ENCODE results near the gene ARL14EP. TPM values are rescaled to one million over a fixed set of nuclear protein-coding genes. Genes with fewer than 3 reads are reported as not detected.
A peak's percentile ranks its signal among the peaks of the same experiment; 100 is the strongest.

Gene ARL14EP
- 36.5 TPM for total RNA-seq
- long read RNA-seq, transcript ARL14EP-201 (4 exons, 2,430 nt): major isoform, 88 of 99 reads
- long read RNA-seq, partial matches to known transcripts: 1 of 99 reads
- long read RNA-seq, other reads (novel, unspliced or antisense): 10 of 99 reads

DNA sequence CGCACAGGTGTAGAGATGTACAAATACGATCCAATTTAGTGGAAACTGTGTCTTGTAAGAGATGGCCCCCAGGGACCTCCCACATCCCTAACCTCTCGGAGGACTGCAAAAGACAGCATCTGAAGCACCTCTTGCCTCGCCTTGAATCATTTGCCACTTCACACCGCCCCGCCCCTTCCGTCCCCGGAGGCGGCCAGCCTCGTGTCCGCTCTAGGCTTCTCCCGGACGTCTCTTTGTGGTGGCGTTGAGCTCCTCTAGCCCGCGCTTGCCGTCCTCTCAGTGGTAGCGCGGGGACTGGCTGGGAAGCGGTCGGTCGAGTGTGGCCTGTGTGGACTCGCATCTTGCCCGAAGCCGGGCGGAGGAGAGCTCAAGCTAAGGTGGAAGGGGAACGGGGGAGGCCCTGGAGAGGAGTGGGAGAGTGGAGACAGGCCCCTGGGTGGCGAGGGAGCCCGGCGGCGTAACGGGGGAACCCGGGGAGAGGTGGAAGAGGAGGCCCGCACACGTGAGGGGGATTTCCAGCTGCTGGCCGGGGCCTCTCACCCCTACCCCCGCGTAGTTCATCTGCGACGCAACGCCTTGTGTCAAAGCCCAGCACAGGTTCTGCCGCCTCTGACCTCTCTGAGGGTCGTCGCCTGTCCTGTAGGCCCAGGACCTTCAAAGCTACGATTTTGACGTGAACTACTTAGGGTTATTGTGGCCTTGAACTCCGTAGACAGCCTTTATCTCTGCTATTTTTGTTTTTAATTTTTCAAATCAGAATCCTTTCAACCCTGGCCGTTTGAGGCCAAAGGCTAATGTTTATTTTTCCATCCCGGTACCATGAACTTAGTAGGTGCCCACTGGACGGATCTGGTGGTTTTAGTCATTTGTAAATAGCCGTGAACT is at the start of gene ARL14EP:
Gene ARL14EP, plus strand, starts transcription at position 279 of the 885 bp plus-strand sequence. CDS start 7,845 bp downstream, outside the sequence.
- Histone ChIP-seq H3K36me3 (no peaks in the 10 kb centered on the region), H3K27ac (replicated peaks) (peak within 1 kb of the TSS; percentile 90), H3K9me3 (replicated peaks) (no peaks in the 10 kb centered on the region), H3K4me3 (peak within 1 kb of the TSS; percentile 86), H3K4me1 (peaks cover 51% of the 10 kb centered on the region), H3K27me3 (ENCODE audit: low read depth) (no peaks in the 10 kb centered on the region)
- DNase-seq: peak; percentile 94
- intact Hi-C loops (cut with micrococcal nuclease): no loop called here
- TF ChIP-seq, protein P1, sequence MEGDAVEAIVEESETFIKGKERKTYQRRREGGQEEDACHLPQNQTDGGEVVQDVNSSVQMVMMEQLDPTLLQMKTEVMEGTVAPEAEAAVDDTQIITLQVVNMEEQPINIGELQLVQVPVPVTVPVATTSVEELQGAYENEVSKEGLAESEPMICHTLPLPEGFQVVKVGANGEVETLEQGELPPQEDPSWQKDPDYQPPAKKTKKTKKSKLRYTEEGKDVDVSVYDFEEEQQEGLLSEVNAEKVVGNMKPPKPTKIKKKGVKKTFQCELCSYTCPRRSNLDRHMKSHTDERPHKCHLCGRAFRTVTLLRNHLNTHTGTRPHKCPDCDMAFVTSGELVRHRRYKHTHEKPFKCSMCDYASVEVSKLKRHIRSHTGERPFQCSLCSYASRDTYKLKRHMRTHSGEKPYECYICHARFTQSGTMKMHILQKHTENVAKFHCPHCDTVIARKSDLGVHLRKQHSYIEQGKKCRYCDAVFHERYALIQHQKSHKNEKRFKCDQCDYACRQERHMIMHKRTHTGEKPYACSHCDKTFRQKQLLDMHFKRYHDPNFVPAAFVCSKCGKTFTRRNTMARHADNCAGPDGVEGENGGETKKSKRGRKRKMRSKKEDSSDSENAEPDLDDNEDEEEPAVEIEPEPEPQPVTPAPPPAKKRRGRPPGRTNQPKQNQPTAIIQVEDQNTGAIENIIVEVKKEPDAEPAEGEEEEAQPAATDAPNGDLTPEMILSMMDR (IDR thresholded peaks at IDR 0.05; ENCODE audit: borderline replicate concordance): no peak

DNA sequence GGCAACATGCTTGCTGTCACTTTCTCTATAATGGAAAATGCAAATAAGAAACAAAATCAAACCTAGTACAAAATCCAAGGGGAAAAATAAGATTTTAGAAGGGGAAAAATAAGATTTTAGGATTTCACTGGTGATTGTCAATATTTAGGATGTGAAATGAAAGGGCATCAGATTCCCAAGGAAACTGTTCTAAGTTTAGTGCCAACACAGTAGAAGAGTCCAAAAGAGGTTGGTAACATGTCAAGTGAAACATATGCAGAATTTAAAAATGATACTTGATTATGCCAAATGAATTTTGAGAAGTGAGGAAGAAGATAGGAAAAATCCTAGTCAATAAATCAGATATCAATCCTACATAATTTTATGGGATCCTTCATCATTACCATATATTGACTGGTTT is 45.7 kb upstream of the ARL14EP start:
- Histone ChIP-seq H3K4me1 (no peaks in the 10 kb centered on the region), H3K4me3 (no peak overlapping the region), H3K9me3 (replicated peaks) (no peaks in the 10 kb centered on the region), H3K36me3 (no peaks in the 10 kb centered on the region), H3K27me3 (ENCODE audit: low read depth) (peaks cover 5% of the 10 kb centered on the region), H3K27ac (replicated peaks) (no peak overlapping the region)
- TF ChIP-seq, protein P1 (IDR thresholded peaks at IDR 0.05; ENCODE audit: borderline replicate concordance): no peak
- no peak for DNase-seq
- intact Hi-C loops (cut with micrococcal nuclease): no loop called here

DNA sequence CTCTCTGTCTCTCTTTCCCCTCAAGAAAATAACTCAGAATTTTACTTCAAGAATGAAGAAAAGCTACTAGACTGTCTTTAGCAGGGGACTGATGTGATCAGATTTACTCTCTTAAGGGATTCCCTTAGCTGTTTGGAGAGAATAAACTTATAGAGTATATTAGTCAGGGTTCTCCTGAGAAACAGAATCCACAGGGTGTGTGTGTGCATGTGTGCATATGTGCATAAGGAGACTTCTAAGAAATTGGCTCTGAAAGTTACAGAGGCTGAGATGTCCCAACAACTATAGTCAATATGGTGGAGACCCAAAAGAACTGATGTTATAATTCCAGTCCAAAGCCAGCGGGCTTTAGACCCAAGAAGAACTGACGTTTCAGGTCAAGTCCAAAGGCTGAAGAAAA is 43.1 kb upstream of the ARL14EP start:
- Histone ChIP-seq H3K9me3 (replicated peaks) (no peaks in the 10 kb centered on the region), H3K4me3 (no peak overlapping the region), H3K4me1 (no peaks in the 10 kb centered on the region), H3K27ac (replicated peaks) (no peak overlapping the region), H3K36me3 (no peaks in the 10 kb centered on the region), H3K27me3 (ENCODE audit: low read depth) (peaks cover 5% of the 10 kb centered on the region)
- no peak for DNase-seq
- TF ChIP-seq, protein P1 (IDR thresholded peaks at IDR 0.05; ENCODE audit: borderline replicate concordance): no peak
- intact Hi-C loops (cut with micrococcal nuclease): no loop called here

DNA sequence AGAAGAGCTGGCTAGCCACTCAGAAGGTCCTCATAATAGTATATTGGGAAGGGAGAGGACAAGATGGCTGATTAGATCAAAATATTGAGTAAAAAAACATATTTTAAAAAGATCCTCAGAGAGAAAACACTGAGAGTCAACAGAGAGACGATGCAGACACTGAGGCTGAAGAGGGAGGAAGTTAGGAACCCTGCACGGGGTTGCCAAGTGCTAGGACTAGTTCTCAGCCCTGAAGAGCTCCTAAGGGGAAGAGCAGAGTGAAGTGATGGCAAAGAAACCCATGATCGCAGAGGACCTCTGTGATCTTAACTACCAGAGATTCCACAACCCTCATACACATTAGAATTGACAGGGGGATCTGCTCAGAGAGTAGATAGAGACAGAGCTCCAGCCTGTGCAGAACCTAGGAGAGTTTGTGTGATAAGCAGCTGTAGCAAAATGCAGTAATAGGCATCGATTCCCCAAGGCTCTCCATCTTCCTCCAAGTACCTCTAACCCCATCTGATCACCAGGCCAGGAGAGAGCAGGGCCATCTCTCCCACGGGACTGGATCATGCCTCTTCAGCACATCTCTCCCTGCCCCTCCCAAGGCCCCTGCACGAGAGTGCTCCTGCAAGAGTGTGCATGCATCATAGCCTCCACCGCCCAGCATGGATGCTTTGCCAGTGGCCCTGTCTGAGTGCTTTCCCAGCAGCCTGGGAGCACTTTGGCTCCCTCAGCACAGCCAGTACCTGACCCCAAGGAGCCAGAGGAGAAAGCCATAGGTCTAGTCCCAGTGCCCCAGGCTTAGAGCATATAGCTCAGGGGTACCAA is 41.2 kb upstream of the ARL14EP start:
- intact Hi-C loops (cut with micrococcal nuclease): no loop called here
- TF ChIP-seq, protein P1 (IDR thresholded peaks at IDR 0.05; ENCODE audit: borderline replicate concordance): no peak
- Histone ChIP-seq H3K9me3 (replicated peaks) (no peaks in the 10 kb centered on the region), H3K4me1 (no peaks in the 10 kb centered on the region), H3K4me3 (no peak overlapping the region), H3K27me3 (ENCODE audit: low read depth) (no peaks in the 10 kb centered on the region), H3K36me3 (no peaks in the 10 kb centered on the region), H3K27ac (replicated peaks) (no peak overlapping the region)
- DNase-seq: no peak

DNA sequence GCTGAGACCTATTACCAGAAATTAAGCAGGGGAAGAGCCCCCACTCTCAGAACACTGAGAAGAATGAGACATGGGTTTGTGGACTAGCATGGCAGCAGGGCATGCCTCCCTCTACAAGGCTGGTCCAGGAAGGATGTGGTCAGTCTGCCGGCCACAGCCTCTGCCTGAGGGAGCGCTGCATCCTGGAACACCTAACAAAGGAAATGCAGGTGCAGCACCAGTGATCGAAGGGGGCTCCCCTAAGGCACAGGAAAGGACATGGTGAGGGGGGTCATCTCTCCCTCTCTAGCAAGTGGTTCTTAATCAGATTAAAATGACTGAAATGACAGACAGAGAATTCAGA is 40.6 kb upstream of the ARL14EP start:
- no peak overlapping the region for H3K27ac ChIP-seq (replicated peaks)
- H3K27me3 ChIP-seq (ENCODE audit: low read depth): no peaks in the 10 kb centered on the region
- TF ChIP-seq, protein P1 (IDR thresholded peaks at IDR 0.05; ENCODE audit: borderline replicate concordance): no peak
- H3K36me3 ChIP-seq: no peaks in the 10 kb centered on the region
- intact Hi-C loops (cut with micrococcal nuclease): no loop called here
- H3K4me3 ChIP-seq: no peak overlapping the region
- no peak for DNase-seq
- no peaks in the 10 kb centered on the region for H3K9me3 ChIP-seq (replicated peaks)
- H3K4me1 ChIP-seq: no peaks in the 10 kb centered on the region

Measured in left ventricle myocardium inferior (tissue), 1 donor.